Thoracic aorta (tissue), 2 donors: Measurements from ENCODE around the gene KCNH2. TPM values are rescaled to one million over a fixed set of nuclear protein-coding genes. Genes with fewer than 3 reads are reported as not detected.

ENCODE experiments used
- ATAC-seq: fragments of 150-250 bp; one replicate; pipeline ENCODE4 v1.8.0; 2017; ENCODE audit warnings: low read depth; ENCODE audit not compliant: insufficient number of reproducible peaks, low FRiP score
- DNase-seq: peaks from one replicate; pipeline ENCODE4 v3.0.0-alpha.2; 2020; ENCODE audit warnings: low spot score
- H3K27ac ChIP-seq, 2 donors: fragments of 200-600 bp; sonication (generic); 1 replicate in 1 of 2; 2 replicates in 1 of 2; pipeline ENCODE4 v1.5.1; 2016; ENCODE audit warnings: mild to moderate bottlenecking in 2 of 2, moderate library complexity in 2 of 2
- H3K27me3 ChIP-seq: fragments of 200-600 bp; sonication (generic); replicated peaks from 2 replicates; pipeline ENCODE4 v1.6.0; 2016; ENCODE audit warnings: mild to moderate bottlenecking; ENCODE audit not compliant: insufficient read depth
- H3K36me3 ChIP-seq: fragments of 200-600 bp; sonication (generic); one replicate; pipeline ENCODE4 v1.5.1; 2016
- H3K4me1 ChIP-seq, 2 donors: fragments of 200-600 bp; sonication (generic); 1 replicate in 1 of 2; 2 replicates in 1 of 2; pipeline versions ENCODE4 v1.5.1 to v1.6.0; 2016; ENCODE audit warnings: low read depth in 2 of 2, mild to moderate bottlenecking in 1 of 2; ENCODE audit not compliant: control insufficient read depth in 1 of 2
- H3K4me3 ChIP-seq: fragments of 200-600 bp; sonication (generic); 2 replicates; pipeline ENCODE4 v1.5.1; 2016; ENCODE audit warnings: mild to moderate bottlenecking
- H3K9me3 ChIP-seq: fragments of 200-600 bp; sonication (generic); 2 replicates; pipeline ENCODE4 v1.5.1; 2016
- CTCF ChIP-seq: fragments of 200-600 bp; sonication (generic); IDR thresholded peaks from one replicate; pipeline ENCODE4 v1.5.1; 2019; ENCODE audit warnings: antibody characterized with exemption
- total RNA-seq, 2 donors: library from RNA; depleted of rRNA; stranded (reverse); fragments of >200 nt; gene quantifications; one replicate each; pipeline versions ENCODE4 v1.1.0 to v1.2.3, GENCODE V29; 2016

Gene KCNH2
- total RNA-seq, 2 donors from 2014 or later = 1.2 TPM; not detected in 1

- TF ChIP-seq CTCF = no peak
- DNase-seq (no peak), ATAC-seq (no peak)
- Histone ChIP-seq H3K4me3 (no peak overlapping the region), H3K9me3 (peaks cover 7% of the 10 kb centered on the region), H3K4me1 (no peaks in the 10 kb centered on the region), H3K27ac (no peak overlapping the region), H3K36me3 (no peaks in the 10 kb centered on the region), H3K27me3 (no peaks in the 10 kb centered on the region)
These were observed 81.4 kb downstream of the KCNH2 start for GRCh38 chr7:150896562-150897209.

GRCh38 chr7:150895809-150896208 lies 82.3 kb downstream of the KCNH2 start:
- no peaks in the 10 kb centered on the region for H3K4me1 ChIP-seq
- ATAC-seq = no peak
- H3K36me3 ChIP-seq = no peaks in the 10 kb centered on the region

More at GRCh38 chr7:150895809-150896208, 82.3 kb downstream of the KCNH2 start:
- peaks cover 7% of the 10 kb centered on the region for H3K9me3 ChIP-seq
- TF ChIP-seq CTCF = no peak
- H3K27ac ChIP-seq = no peak overlapping the region
- no peak for DNase-seq
- H3K27me3 ChIP-seq = no peaks in the 10 kb centered on the region
- H3K4me3 ChIP-seq = no peak overlapping the region

Other genes with a start within 250 kb of the KCNH2 start
- gene GIMAP5, start 240.9 kb downstream of the KCNH2 start, total RNA-seq = 10 to 100 TPM; 35.9 to 55.0 TPM
- gene TMEM176B, start 178.0 kb downstream of the KCNH2 start, total RNA-seq = 10 to 100 TPM; 21.0 to 25.2 TPM
- 10 to 100 TPM in 1 of 2 donors, 1 to 10 TPM in 1; 9.1 to 23.4 TPM for gene TMEM176A, start 177.6 kb downstream of the KCNH2 start, total RNA-seq
- gene AOC1, start 125.8 kb downstream of the KCNH2 start, total RNA-seq = not detected
- gene NOS3, start 12.7 kb upstream of the KCNH2 start, total RNA-seq = 10 to 100 TPM in 1 of 2 donors, 1 to 10 TPM in 1; 8.4 to 18.6 TPM
- gene ATG9B, start 46.2 kb upstream of the KCNH2 start, total RNA-seq = 1 to 10 TPM in 1 of 2 donors, not detected in 1; 1.2 TPM
- 10 to 100 TPM; 34.1 to 35.1 TPM for gene ABCB8, start 50.1 kb upstream of the KCNH2 start, total RNA-seq
- 1 to 10 TPM; 2.0 to 2.8 TPM for gene ASIC3, start 70.2 kb upstream of the KCNH2 start, total RNA-seq
- gene CDK5, start 79.6 kb upstream of the KCNH2 start, total RNA-seq = 1 to 10 TPM; 1.8 to 3.1 TPM
- gene SLC4A2, start 81.3 kb upstream of the KCNH2 start, total RNA-seq = 100 to 1,000 TPM in 1 of 2 donors, 10 to 100 TPM in 1; 89.1 to 119 TPM
- 100 to 1,000 TPM in 1 of 2 donors, 10 to 100 TPM in 1; 59.0 to 110 TPM for gene FASTK, start 102.5 kb upstream of the KCNH2 start, total RNA-seq
- 10 to 100 TPM; 25.7 to 35.2 TPM for gene TMUB1, start 105.2 kb upstream of the KCNH2 start, total RNA-seq
- gene AGAP3, start 108.2 kb upstream of the KCNH2 start, total RNA-seq = 10 to 100 TPM; 52.1 to 62.8 TPM
- not detected for gene GBX1, start 189.4 kb upstream of the KCNH2 start, total RNA-seq
- gene ASB10, start 208.9 kb upstream of the KCNH2 start, total RNA-seq = not detected
- gene H2BK1, start 232.2 kb upstream of the KCNH2 start, total RNA-seq = not detected
- 10 to 100 TPM; 25.3 to 44.1 TPM for gene ABCF2, start 248.9 kb upstream of the KCNH2 start, total RNA-seq